Measurements from ENCODE around the gene OR2W1.

Gene OR2W1, protein sequence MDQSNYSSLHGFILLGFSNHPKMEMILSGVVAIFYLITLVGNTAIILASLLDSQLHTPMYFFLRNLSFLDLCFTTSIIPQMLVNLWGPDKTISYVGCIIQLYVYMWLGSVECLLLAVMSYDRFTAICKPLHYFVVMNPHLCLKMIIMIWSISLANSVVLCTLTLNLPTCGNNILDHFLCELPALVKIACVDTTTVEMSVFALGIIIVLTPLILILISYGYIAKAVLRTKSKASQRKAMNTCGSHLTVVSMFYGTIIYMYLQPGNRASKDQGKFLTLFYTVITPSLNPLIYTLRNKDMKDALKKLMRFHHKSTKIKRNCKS

DNA sequence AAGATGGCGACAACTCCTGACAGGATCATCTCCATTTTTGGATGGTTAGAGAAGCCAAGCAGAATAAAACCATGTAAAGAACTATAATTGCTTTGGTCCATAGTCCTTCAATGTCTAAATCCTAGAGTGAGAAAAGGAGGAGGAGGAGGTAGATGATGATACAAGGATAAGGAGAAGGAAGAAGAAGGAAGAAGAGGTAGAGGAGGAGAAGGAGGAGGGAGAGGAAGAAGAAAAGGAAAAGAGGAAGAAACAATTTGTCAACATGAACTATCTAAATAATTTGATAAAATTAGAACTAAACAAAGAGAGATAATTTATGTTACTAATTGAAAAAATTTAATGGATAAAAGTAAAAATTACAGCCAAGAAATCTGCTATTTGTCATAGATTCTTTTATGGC is at the start of gene OR2W1:
Gene OR2W1 (minus strand): TSS at position 101 of the 400 bp plus-strand sequence. CDS start 0 bp downstream, at position 101.
- no peaks in the 10 kb centered on the region for H3K36me3 ChIP-seq (ENCODE audit: insufficient read depth, low read length)
- H3K27ac ChIP-seq (ENCODE audit: low read depth, low read length), result no peak within 1 kb of the TSS
- H3K27me3 ChIP-seq (ENCODE audit: insufficient read depth, low read length), result peaks cover 56% of the 10 kb centered on the region
- no peaks in the 10 kb centered on the region for H3K79me2 ChIP-seq (ENCODE audit: control insufficient read depth, insufficient read depth, low read length, unreplicated experiment)
- H2AFZ ChIP-seq (ENCODE audit: low read length, unreplicated experiment), result no peak within 1 kb of the TSS
- H3K4me1 ChIP-seq (ENCODE audit: control insufficient read depth, insufficient read depth, low read length, unreplicated experiment), result no peaks in the 10 kb centered on the region
- no peak within 1 kb of the TSS for H3K4me3 ChIP-seq (ENCODE audit: low read depth, low read length)

DNA sequence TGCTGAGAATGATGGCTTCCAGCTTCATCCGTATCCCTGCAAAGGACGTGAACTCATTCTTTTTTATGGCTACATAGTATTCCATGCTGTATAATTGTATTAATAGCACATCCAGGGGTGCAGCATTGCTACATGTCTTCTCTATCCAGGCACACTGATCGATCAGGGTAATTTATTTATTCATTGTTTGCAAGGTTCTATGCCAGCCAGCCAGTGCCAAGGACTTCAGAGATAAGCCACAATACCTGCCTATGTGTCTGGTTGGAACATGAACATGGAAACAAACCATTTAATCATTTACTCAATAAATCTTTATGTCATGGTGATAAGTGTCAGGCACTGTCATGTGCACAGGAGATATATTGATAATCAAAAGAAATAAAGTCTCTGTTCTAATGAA is 48.0 kb upstream of the OR2W1 start:
- no peak overlapping the region for H3K4me3 ChIP-seq (ENCODE audit: low read depth, low read length)
- no peaks in the 10 kb centered on the region for H3K4me1 ChIP-seq (ENCODE audit: control insufficient read depth, insufficient read depth, low read length, unreplicated experiment)
- no peaks in the 10 kb centered on the region for H3K36me3 ChIP-seq (ENCODE audit: insufficient read depth, low read length)
- H2AFZ ChIP-seq (ENCODE audit: low read length, unreplicated experiment), result no peak overlapping the region
- no peaks in the 10 kb centered on the region for H3K79me2 ChIP-seq (ENCODE audit: control insufficient read depth, insufficient read depth, low read length, unreplicated experiment)
- no peaks in the 10 kb centered on the region; the same call in 1 of the 2 replicates for H3K27me3 ChIP-seq (ENCODE audit: insufficient read depth, low read length)
- H3K27ac ChIP-seq (ENCODE audit: low read depth, low read length), result no peak overlapping the region

DNA sequence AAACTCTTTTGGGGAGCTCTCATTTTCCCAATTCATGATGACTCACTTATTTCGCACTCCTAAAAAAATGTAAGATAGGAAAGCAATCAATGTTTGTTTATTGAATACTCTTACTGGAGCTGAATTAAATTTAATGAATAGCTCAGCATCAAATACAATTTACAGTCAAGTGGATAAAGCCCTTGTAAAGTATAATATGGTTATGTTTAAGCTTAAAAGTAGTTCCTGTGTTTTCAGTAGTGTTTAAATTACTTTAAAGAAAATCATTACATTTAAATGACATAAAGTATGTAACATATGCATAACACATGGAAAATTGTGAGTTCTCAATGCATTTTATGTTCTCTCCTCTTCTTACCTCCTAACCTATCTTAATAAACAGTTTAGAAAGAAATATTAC is 42.2 kb upstream of the OR2W1 start, which contains the start of gene OR2B3:
Gene OR2B3 (minus strand): TSS at position 101 of the 400 bp plus-strand sequence. CDS start 65 bp downstream, at position 36.
- Histone ChIP-seq H3K79me2 (ENCODE audit: control insufficient read depth, insufficient read depth, low read length, unreplicated experiment) (no peaks in the 10 kb centered on the region), H3K36me3 (ENCODE audit: insufficient read depth, low read length) (no peaks in the 10 kb centered on the region), H2AFZ (ENCODE audit: low read length, unreplicated experiment) (no peak within 1 kb of the TSS), H3K4me3 (ENCODE audit: low read depth, low read length) (no peak within 1 kb of the TSS), H3K4me1 (ENCODE audit: control insufficient read depth, insufficient read depth, low read length, unreplicated experiment) (no peaks in the 10 kb centered on the region), H3K27ac (ENCODE audit: low read depth, low read length) (no peak within 1 kb of the TSS), H3K27me3 (ENCODE audit: insufficient read depth, low read length) (no peaks in the 10 kb centered on the region; the same call in 1 of the 2 replicates)

DNA sequence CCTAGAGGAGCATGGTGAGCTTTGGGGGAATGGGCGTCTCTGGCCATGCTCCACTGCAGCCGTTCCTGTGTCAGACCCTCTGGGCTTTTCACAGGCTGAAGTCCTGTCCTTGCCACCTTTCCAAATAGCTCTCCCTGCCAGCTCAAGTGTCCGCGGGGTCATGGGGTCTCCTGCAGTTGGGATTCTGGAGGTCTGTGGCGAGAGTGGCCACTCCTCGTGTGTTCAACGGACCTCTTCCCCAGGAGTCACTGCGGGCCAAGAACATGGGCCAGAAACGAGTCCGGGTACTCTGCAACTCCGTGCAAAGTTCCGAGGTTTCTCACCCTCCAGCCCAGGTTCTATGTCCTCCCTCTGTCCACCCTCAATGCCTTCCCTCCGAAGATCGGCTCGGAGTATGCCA is 37.5 kb upstream of the OR2W1 start:
- H2AFZ ChIP-seq (ENCODE audit: low read length, unreplicated experiment), result no peak overlapping the region
- H3K79me2 ChIP-seq (ENCODE audit: control insufficient read depth, insufficient read depth, low read length, unreplicated experiment), result no peaks in the 10 kb centered on the region
- H3K4me1 ChIP-seq (ENCODE audit: control insufficient read depth, insufficient read depth, low read length, unreplicated experiment), result no peaks in the 10 kb centered on the region
- H3K27ac ChIP-seq (ENCODE audit: low read depth, low read length), result no peak overlapping the region
- H3K27me3 ChIP-seq (ENCODE audit: insufficient read depth, low read length), result no peaks in the 10 kb centered on the region
- no peaks in the 10 kb centered on the region for H3K36me3 ChIP-seq (ENCODE audit: insufficient read depth, low read length)
- H3K4me3 ChIP-seq (ENCODE audit: low read depth, low read length), result no peak overlapping the region

DNA sequence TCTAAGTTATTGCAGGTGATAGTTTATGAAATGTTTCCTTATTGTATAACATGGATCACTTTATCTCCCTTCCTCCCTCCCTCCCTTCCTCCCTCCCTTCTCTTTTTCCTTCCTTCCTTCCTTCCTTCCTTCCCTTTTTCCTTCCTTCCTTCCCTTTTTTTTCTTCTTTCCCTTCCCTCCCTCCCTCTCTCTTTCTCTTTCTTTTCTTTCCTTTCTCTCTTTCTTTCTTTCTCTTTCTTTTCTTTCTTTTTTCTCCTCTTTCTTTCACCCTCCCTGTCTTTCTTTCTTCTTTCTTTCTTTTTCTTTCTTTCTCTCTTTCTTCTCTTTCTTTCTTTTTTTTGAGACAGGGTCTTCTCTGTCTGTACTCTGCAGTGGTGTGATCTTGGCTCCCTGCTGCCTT is 36.3 kb upstream of the OR2W1 start:
- H3K27me3 ChIP-seq (ENCODE audit: insufficient read depth, low read length), result peaks cover 3% of the 10 kb centered on the region; the same call in 1 of the 2 replicates
- no peaks in the 10 kb centered on the region for H3K36me3 ChIP-seq (ENCODE audit: insufficient read depth, low read length)
- no peaks in the 10 kb centered on the region for H3K4me1 ChIP-seq (ENCODE audit: control insufficient read depth, insufficient read depth, low read length, unreplicated experiment)
- H3K79me2 ChIP-seq (ENCODE audit: control insufficient read depth, insufficient read depth, low read length, unreplicated experiment), result no peaks in the 10 kb centered on the region
- no peak overlapping the region for H3K4me3 ChIP-seq (ENCODE audit: low read depth, low read length)
- H3K27ac ChIP-seq (ENCODE audit: low read depth, low read length), result no peak overlapping the region
- no peak overlapping the region for H2AFZ ChIP-seq (ENCODE audit: low read length, unreplicated experiment)

DNA sequence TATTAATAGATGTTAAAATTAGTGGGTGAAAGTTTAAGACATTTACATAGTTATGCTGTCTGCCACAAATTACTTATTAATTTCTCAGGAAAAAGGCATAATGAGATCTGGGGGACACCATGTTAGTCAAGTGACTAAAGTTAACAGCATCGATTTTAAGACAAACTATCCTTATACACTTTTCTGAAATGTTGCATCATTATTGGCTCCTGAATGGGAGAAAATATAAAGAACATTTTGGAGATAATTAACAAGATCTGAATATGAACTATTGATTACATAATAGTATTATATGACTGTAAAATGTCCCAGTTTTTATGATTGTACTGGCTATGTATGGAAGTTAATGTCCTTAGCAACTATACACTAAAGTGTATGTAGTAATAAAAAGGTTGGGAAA is 34.2 kb upstream of the OR2W1 start:
- Histone ChIP-seq H3K27me3 (ENCODE audit: insufficient read depth, low read length) (peaks cover 17% of the 10 kb centered on the region), H3K4me1 (ENCODE audit: control insufficient read depth, insufficient read depth, low read length, unreplicated experiment) (no peaks in the 10 kb centered on the region), H3K36me3 (ENCODE audit: insufficient read depth, low read length) (no peaks in the 10 kb centered on the region), H2AFZ (ENCODE audit: low read length, unreplicated experiment) (no peak overlapping the region), H3K27ac (ENCODE audit: low read depth, low read length) (no peak overlapping the region), H3K79me2 (ENCODE audit: control insufficient read depth, insufficient read depth, low read length, unreplicated experiment) (no peaks in the 10 kb centered on the region), H3K4me3 (ENCODE audit: low read depth, low read length) (no peak overlapping the region)

DNA sequence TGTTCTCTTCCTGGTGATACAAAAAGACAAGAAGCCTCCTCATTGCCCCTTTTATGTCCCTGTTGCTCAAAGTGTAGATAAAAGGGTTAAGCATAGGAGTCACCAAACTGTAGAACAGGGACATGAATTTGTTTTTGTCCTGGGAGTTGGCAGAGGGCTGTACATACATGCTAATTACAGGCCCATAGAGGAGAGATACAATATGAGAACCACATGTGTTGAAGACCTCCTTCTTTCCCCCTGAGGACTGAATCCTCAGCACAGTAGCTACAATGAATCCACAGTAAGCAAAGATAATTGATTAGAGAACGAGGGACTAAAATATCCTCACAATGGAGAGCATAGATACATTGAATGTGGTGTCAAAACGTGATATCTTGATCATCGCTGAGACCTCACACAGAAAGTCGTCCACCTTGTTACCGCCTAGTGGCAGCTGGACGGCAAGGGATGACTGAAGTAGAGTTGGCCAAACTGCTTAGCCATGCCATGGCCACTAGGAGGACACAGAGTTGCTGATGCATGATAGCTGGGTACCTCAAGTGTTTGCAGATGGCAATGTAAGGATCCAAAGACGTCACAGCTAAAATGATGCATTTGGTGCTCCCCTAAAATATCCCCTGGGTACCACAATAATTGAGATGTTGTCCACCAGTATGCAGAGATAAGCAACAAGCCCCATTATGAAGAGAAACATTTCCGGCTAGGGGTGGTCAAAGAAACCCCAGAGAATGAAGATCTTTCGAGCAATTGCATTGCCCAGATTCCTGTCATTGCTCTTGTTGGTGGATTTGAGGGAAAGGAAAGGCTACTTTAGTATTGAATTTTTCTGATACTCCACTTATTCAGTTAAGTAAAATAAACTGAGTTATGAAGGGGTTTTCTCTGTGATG is 27.1 kb upstream of the OR2W1 start:
- H3K79me2 ChIP-seq (ENCODE audit: control insufficient read depth, insufficient read depth, low read length, unreplicated experiment), result no peaks in the 10 kb centered on the region
- no peaks in the 10 kb centered on the region for H3K4me1 ChIP-seq (ENCODE audit: control insufficient read depth, insufficient read depth, low read length, unreplicated experiment)
- H3K4me3 ChIP-seq (ENCODE audit: low read depth, low read length), result no peak overlapping the region
- peaks cover 29% of the 10 kb centered on the region for H3K27me3 ChIP-seq (ENCODE audit: insufficient read depth, low read length)
- no peaks in the 10 kb centered on the region for H3K36me3 ChIP-seq (ENCODE audit: insufficient read depth, low read length)
- H2AFZ ChIP-seq (ENCODE audit: low read length, unreplicated experiment), result no peak overlapping the region
- no peak overlapping the region for H3K27ac ChIP-seq (ENCODE audit: low read depth, low read length)

DNA sequence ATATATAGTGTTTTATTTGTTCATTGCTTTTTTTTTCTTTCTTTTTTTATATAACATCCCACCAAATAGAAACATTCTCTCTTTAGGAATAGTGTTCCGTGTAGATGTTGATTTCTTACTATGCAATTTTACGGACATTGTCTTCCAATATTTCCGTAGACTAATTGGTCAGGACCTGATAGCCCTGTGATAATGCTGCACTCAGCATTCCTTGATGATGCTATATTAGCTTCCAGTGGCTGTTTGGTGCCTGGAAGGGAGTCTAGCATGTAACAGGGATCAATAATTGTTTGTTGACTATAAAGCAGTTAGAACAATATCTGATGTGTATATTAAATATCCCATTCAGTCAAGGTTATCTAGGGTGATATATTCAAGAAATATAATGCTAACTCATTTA is 6.7 kb upstream of the OR2W1 start:
- no peak overlapping the region for H2AFZ ChIP-seq (ENCODE audit: low read length, unreplicated experiment)
- H3K27me3 ChIP-seq (ENCODE audit: insufficient read depth, low read length), result peaks cover 22% of the 10 kb centered on the region
- no peaks in the 10 kb centered on the region for H3K79me2 ChIP-seq (ENCODE audit: control insufficient read depth, insufficient read depth, low read length, unreplicated experiment)
- H3K4me3 ChIP-seq (ENCODE audit: low read depth, low read length), result no peak overlapping the region
- no peaks in the 10 kb centered on the region for H3K36me3 ChIP-seq (ENCODE audit: insufficient read depth, low read length)
- no peak overlapping the region for H3K27ac ChIP-seq (ENCODE audit: low read depth, low read length)
- no peaks in the 10 kb centered on the region for H3K4me1 ChIP-seq (ENCODE audit: control insufficient read depth, insufficient read depth, low read length, unreplicated experiment)

DNA sequence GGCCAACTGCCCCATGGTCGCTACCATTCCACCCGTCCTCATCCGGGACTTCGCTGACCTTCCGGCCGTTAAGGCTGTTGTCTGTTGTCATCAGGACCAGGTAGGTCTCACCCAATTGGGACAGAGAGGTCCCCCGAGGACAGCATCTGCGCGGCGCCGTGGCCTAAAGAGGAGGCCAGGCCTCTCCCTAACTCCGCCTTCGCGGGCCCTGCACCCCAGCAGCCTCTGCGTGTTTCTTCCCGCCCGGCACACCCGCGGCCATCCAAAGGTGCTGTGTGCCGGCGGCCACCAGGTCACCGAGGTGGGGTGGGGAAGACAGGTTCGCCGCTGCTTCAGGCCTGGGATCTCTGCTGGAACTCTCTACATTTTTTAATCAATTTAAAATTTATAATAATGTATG is 9.0 kb downstream of the OR2W1 start:
- H3K79me2 ChIP-seq (ENCODE audit: control insufficient read depth, insufficient read depth, low read length, unreplicated experiment), result no peaks in the 10 kb centered on the region
- no peak overlapping the region for H2AFZ ChIP-seq (ENCODE audit: low read length, unreplicated experiment)

DNA sequence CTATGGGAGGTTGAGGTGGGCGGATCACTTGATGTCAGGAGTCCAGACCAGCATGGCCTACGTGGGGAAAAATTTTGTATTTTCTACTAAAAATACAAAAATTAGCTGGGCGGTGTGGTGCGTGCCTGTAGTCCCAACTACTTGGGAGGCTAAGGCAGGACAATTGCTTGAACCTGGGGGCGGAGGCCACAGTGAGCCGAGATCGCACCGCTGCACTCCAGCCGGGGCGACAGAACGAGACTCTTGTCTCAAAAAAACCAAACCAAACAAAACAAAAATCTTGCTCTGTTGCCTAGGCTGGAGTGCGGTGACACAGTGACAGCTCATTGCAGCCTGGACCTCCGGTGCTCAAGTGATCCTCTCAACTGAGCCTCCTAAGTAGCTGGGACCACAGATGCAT is 16.2 kb downstream of the OR2W1 start:
- Histone ChIP-seq H3K27me3 (ENCODE audit: insufficient read depth, low read length) (peaks cover 66% of the 10 kb centered on the region), H3K27ac (ENCODE audit: low read depth, low read length) (no peak overlapping the region), H3K4me3 (ENCODE audit: low read depth, low read length) (no peak overlapping the region), H3K79me2 (ENCODE audit: control insufficient read depth, insufficient read depth, low read length, unreplicated experiment) (no peaks in the 10 kb centered on the region), H3K36me3 (ENCODE audit: insufficient read depth, low read length) (no peaks in the 10 kb centered on the region), H3K4me1 (ENCODE audit: control insufficient read depth, insufficient read depth, low read length, unreplicated experiment) (no peaks in the 10 kb centered on the region), H2AFZ (ENCODE audit: low read length, unreplicated experiment) (no peak overlapping the region)

More for the DNA sequence above, 9.0 kb downstream of the OR2W1 start:
- H3K4me3 ChIP-seq (ENCODE audit: low read depth, low read length), result no peak overlapping the region
- no peaks in the 10 kb centered on the region for H3K4me1 ChIP-seq (ENCODE audit: control insufficient read depth, insufficient read depth, low read length, unreplicated experiment)
- H3K36me3 ChIP-seq (ENCODE audit: insufficient read depth, low read length), result no peaks in the 10 kb centered on the region
- H3K27ac ChIP-seq (ENCODE audit: low read depth, low read length), result no peak overlapping the region
- peaks cover 32% of the 10 kb centered on the region for H3K27me3 ChIP-seq (ENCODE audit: insufficient read depth, low read length)
